Activated naive CD8-positive, alpha-beta T cell treated with anti-CD3 and anti-CD28 coated beads, Interleukin-2, amount 50 U/mL, for 24 hours (primary cell): ENCODE results near the gene MOAP1.
"Not testable (repeated sequence)": the region's sequence is repeated elsewhere in the genome, so short reads cannot be mapped to it uniquely, and the experiment has no call there.

Experiments
- ATAC-seq: fragments of 150-1000 bp; cut with Tn5 transposase; one replicate; pipeline ENCODE4 v1.10.0; 2021
- DNase-seq: peaks from one replicate; pipeline ENCODE4 v3.0.0; 2021
- H3K27ac Mint-ChIP-seq: one replicate; pipeline ENCODE4 v1.8.0; 2021; ENCODE audit warnings: mild to moderate bottlenecking, mixed read lengths
- H3K27me3 Mint-ChIP-seq: one replicate; pipeline ENCODE4 v1.8.0; 2021; ENCODE audit warnings: mixed read lengths
- H3K36me3 Mint-ChIP-seq: one replicate; pipeline ENCODE4 v1.8.0; 2021; ENCODE audit warnings: low read depth, mixed read lengths
- H3K4me1 Mint-ChIP-seq: one replicate; pipeline ENCODE4 v1.8.0; 2021; ENCODE audit warnings: mixed read lengths
- H3K4me3 Mint-ChIP-seq: one replicate; pipeline ENCODE4 v1.8.0; 2021; ENCODE audit warnings: mild to moderate bottlenecking, moderate library complexity, mixed read lengths
- H3K9me3 Mint-ChIP-seq: one replicate; pipeline ENCODE4 v1.8.0; 2021; ENCODE audit warnings: mixed read lengths

The MOAP1 gene

DNA sequence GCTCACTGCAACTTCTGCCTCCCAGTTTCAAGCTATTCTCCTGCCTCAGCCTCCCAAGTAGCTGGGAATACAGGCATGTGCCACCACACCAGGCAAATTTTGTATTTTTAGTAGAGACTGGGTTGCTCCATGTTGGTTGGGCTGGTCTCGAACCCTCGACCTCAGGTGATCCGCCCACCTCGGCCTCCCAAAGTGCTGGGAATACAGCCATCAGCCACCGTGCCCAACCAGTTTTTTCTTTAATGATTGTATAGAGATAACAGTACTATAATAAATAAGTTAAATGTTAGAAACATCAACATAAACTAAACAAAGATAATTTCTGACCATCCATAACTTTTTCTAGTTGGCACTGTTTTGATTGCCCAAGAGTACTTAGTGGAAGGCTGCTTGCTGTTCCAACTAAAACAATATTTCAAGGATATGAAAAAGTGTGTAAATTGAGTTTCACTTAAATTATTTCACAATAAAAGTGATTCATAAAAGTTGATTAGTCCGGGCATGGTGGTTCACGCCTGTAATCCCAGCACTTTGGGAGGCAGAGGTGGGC lies 16.5 kb upstream of the MOAP1 start:
- DNase-seq, result no peak
- Mint-ChIP-seq H3K9me3 (no peaks in the 10 kb centered on the region), H3K4me3 (no peak overlapping the region), H3K36me3 (peaks cover 21% of the 10 kb centered on the region), H3K27ac (no peak overlapping the region), H3K27me3 (no peaks in the 10 kb centered on the region), H3K4me1 (peaks cover 21% of the 10 kb centered on the region)
- ATAC-seq, result no peak

DNA sequence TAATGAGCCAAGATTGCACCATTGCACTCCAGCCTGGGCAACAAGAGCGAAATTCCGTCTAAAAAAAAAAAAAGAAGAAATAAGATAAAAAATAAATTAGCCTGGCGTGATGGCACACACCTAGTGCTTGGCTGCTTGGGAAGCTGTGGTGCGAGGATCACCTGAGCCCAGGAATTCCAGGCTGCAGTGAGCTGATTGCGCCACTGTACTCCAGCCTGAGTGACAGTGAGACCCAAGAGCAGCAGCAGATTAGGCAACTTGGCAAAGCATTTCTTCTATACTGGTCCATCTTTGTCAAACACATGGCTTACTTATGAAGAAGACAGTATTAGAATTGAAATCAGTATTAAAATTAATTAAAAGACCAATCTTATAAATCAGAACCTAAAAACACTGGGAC lies 15.9 kb upstream of the MOAP1 start:
- H3K9me3 Mint-ChIP-seq, result no peaks in the 10 kb centered on the region
- no peaks in the 10 kb centered on the region for H3K27me3 Mint-ChIP-seq
- H3K27ac Mint-ChIP-seq, result no peak overlapping the region
- no peak overlapping the region for H3K4me3 Mint-ChIP-seq
- peaks cover 14% of the 10 kb centered on the region for H3K4me1 Mint-ChIP-seq
- ATAC-seq (no peak), DNase-seq (no peak)
- H3K36me3 Mint-ChIP-seq, result peaks cover 19% of the 10 kb centered on the region

DNA sequence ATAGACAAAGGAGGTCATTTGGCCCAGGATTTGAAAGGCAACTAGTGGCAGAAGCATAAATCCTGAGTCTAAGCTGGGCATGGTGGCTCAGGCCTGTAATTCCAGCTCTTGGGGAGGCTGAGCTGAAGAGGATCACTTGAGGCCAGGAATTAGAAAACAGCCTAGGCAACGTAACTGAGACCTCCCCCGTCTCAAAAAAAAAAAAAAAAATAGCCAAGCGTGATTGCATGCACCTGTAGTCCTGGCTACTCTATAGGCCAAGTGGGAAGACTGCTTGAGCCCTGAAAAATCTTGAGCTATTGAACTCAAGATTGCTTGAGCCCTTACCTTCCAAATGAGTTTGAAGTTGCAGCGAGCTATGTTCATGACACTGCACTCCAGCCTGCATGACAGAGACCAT lies 14.3 kb upstream of the MOAP1 start:
- DNase-seq (no peak), ATAC-seq (no peak)
- Mint-ChIP-seq H3K27me3 (no peaks in the 10 kb centered on the region), H3K4me1 (no peaks in the 10 kb centered on the region), H3K27ac (no peak overlapping the region), H3K4me3 (no peak overlapping the region), H3K36me3 (peaks cover 10% of the 10 kb centered on the region), H3K9me3 (no peaks in the 10 kb centered on the region)

DNA sequence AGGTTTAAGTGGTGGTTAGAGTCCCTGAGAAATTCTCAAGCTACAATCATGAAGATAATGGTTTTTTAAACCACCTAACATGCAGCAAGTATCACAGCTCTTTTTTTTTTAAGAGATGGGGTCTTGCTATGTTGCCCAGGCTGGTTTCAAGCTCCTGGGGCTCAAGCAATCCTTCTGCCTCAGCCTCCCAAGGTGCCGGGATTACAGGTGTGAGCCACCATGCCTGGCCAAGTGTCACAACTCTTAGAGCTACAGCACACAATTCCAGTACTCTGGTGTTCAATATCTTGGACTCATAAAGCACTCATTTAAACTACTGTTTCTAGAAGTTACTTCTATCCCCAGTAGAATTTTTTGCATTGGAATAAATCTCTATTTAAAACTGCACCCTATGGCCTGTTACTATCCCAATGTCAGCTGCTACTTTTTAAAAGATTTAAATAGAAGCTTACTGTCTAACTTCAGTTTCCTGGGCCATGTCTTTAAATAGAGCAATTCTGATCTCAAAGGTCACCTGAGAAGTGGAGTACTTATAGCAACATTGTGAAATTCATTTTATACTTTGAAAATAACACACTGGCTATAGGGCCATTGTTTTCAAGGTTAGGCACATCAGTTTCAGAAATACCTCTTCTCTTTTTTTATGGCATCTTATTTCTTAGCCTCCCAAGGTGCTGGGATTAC lies 10.8 kb upstream of the MOAP1 start:
- Mint-ChIP-seq H3K4me1 (no peaks in the 10 kb centered on the region), H3K4me3 (no peak overlapping the region)
- ATAC-seq, result no peak

DNA sequence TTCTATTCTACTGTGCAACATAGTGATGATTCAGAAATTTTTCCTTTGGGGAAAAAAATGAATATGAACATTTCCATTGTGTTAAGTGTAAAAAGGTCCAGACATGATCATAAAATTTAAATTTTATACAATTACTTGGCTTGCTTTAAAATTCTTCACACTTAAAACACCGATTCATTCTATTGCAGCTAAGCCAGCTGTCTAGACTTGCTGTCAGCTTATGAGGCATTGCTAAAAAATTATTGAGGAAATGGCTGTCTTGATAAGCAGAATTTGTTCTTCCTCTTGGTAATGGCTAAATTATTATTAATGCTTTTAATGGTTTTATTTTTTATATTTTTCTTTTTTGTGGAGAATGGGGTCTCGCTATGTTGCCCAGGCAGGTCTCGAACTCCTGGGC lies 2.3 kb upstream of the MOAP1 start:
- H3K4me1 Mint-ChIP-seq, result peaks cover 39% of the 10 kb centered on the region
- no peaks in the 10 kb centered on the region for H3K9me3 Mint-ChIP-seq
- DNase-seq, result no peak
- H3K4me3 Mint-ChIP-seq, result no peak overlapping the region
- no peaks in the 10 kb centered on the region for H3K27me3 Mint-ChIP-seq
- no peak for ATAC-seq
- peak overlapping the region; percentile 65 for H3K27ac Mint-ChIP-seq
- H3K36me3 Mint-ChIP-seq, result peaks cover 28% of the 10 kb centered on the region

More for the DNA sequence above, 10.8 kb upstream of the MOAP1 start:
- no peaks in the 10 kb centered on the region for H3K27me3 Mint-ChIP-seq
- H3K9me3 Mint-ChIP-seq, result no peaks in the 10 kb centered on the region
- no peak for DNase-seq
- peaks cover 10% of the 10 kb centered on the region for H3K36me3 Mint-ChIP-seq
- no peak overlapping the region for H3K27ac Mint-ChIP-seq

DNA sequence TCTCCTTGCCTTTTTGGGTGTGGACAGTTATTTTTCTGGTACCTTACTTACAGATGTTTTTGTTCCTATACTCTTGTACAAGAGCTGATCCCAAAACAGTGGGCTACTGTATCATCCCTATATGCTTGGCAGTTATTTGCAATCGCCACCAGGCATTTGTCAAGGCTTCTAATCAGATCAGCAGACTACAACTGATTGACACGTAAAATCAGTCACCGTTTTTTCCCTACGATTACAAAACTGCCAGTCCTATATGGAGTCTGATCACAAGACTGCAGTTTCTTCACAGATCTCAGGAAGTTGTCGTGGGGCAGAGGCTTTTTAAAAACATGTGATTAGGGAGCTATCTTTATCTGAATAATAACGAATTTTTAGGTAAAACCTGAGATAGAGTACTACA lies 1.8 kb upstream of the MOAP1 start:
- H3K27me3 Mint-ChIP-seq, result no peaks in the 10 kb centered on the region
- peak overlapping the region; percentile 96 for H3K4me3 Mint-ChIP-seq
- peaks cover 41% of the 10 kb centered on the region for H3K4me1 Mint-ChIP-seq
- peak overlapping the region; percentile 65 for H3K27ac Mint-ChIP-seq
- H3K9me3 Mint-ChIP-seq, result no peaks in the 10 kb centered on the region
- DNase-seq (no peak), ATAC-seq (no peak)
- peaks cover 32% of the 10 kb centered on the region for H3K36me3 Mint-ChIP-seq

DNA sequence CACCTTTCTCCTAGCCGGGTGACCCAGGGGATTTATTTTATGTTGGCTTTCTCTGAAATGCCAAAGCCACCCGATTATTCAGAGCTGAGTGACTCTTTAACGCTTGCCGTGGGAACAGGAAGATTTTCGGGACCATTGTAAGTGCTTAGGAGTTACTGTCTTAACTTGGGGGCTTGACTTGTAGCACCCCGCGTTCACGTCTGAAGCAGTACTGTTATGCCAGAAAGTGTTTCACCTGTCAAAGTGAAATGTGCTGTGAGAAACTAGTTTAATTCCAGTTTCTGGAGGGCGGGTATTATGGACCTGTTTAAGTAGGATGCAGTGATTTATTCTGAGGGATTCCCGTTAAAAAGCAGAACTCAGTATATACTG lies 638 bp upstream of the MOAP1 start:
- DNase-seq (no peak), ATAC-seq (no peak)
- peak overlapping the region; percentile 94 for H3K27ac Mint-ChIP-seq
- H3K4me1 Mint-ChIP-seq, result peaks cover 41% of the 10 kb centered on the region
- H3K4me3 Mint-ChIP-seq, result peak overlapping the region; percentile 96
- peaks cover 29% of the 10 kb centered on the region for H3K36me3 Mint-ChIP-seq
- no peaks in the 10 kb centered on the region for H3K9me3 Mint-ChIP-seq
- no peaks in the 10 kb centered on the region for H3K27me3 Mint-ChIP-seq

DNA sequence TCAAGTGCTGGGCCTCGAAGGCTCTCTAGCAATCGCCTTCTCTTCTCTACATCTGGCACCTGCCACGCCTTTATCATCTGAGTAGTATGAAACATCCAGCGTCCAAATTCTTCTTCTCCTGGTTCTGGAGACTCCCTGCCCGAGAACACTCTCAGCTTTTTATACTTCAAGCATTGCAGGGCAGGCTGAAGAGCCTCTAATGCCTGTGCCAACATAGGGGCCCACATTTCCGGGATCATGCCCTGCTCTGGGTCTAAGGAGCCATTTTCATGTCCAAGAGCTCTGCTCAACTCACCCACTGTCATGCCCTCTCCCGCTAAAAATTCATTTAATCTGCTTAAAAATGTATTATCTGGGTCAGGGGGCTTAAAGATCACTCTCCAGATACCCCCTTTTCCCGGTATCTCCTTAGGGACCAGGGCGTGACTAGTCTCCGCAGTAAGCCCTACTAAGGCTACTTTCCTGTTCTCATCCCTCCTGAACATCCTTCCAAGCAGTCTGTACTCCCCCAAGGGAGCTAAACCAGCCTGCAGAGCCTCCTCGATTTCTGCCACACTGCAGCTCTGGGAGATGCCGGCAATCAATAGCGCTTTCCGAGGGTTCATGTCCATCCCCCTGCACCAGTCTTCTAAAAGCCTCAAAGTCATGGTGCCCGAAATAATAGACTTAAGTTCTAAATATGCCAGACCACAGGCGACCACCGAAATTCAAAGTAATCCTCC lies 940 bp downstream of the MOAP1 start:
- peak overlapping the region; percentile 91 for H3K4me3 Mint-ChIP-seq
- no peaks in the 10 kb centered on the region for H3K27me3 Mint-ChIP-seq
- peaks cover 39% of the 10 kb centered on the region for H3K4me1 Mint-ChIP-seq
- ATAC-seq, result no peak
- no peaks in the 10 kb centered on the region for H3K9me3 Mint-ChIP-seq
- peak overlapping the region; percentile 90 for H3K27ac Mint-ChIP-seq
- H3K36me3 Mint-ChIP-seq, result peaks cover 27% of the 10 kb centered on the region
- no peak for DNase-seq

DNA sequence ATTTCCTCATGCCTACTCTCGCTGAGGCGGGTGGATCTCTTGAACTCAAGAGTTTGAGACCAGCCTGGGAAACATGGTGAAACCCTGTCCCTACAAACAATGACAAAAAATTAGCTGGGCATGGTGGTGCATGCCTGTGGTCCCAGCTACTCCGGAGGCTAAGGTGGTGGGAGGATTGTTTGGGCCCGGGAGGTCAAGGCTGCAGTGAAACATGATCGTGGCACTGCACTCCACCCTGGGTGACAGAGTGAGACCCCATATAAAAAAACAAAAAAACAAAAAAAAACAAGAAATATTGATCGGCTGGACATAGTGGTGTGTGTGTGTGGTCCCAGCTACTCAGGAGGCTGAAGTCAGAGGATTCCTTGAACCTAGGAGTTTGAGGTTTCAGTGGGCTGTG lies 9.2 kb downstream of the MOAP1 start:
- DNase-seq (no peak), ATAC-seq (no peak)
- Mint-ChIP-seq H3K4me1 (no peaks in the 10 kb centered on the region), H3K27ac (no peak overlapping the region), H3K4me3 (no peak overlapping the region), H3K27me3 (no peaks in the 10 kb centered on the region), H3K9me3 (no peaks in the 10 kb centered on the region), H3K36me3 (no peaks in the 10 kb centered on the region)

DNA sequence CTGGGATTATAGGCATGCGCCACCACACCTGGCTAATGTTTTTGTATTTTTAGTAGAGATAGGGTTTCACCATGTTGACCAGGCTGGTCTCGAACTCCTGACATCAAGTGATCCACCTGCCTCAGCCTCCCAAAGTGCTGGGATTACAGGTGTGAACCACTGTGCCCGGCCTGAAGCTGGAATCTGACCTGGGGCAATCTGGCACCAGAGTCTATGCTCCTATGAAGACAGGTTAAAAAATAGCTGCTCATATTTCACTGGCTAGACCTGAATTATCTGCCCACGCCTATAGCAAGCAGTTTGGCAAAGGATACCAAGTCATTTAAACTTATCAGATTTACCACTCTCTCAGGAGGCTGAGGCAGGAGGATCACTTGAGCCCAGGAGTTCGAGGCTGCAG lies 10.0 kb downstream of the MOAP1 start:
- not testable (repeated sequence) for H3K27ac Mint-ChIP-seq, H3K9me3 Mint-ChIP-seq, H3K4me3 Mint-ChIP-seq, DNase-seq, H3K4me1 Mint-ChIP-seq, ATAC-seq, H3K36me3 Mint-ChIP-seq, H3K27me3 Mint-ChIP-seq

DNA sequence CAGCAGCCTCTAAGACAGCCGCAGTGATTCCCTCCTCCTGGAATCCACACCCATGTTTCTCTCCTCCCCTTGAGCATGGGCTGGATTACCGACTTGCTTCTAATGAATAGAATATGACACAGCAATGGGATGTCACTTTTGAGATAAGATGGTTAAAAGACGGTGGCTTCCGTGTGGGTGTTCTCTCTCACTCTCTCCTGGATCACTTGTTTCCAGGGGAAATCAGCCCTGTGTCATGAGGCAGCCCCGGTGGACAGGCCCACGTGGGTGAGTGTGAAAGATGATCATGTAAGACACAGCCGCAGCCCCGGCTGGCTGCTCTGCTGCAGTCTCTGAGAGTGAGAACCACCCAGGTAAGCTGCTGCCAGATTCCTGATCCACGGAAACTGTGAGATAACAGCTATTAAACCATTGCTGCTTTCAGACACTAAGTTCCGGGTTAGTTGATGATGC lies 10.7 kb downstream of the MOAP1 start:
- DNase-seq (no peak), ATAC-seq (peak; percentile 42)
- no peak overlapping the region for H3K27ac Mint-ChIP-seq
- H3K36me3 Mint-ChIP-seq, result no peaks in the 10 kb centered on the region
- no peak overlapping the region for H3K4me3 Mint-ChIP-seq
- H3K27me3 Mint-ChIP-seq, result no peaks in the 10 kb centered on the region
- no peaks in the 10 kb centered on the region for H3K9me3 Mint-ChIP-seq
- no peaks in the 10 kb centered on the region for H3K4me1 Mint-ChIP-seq

DNA sequence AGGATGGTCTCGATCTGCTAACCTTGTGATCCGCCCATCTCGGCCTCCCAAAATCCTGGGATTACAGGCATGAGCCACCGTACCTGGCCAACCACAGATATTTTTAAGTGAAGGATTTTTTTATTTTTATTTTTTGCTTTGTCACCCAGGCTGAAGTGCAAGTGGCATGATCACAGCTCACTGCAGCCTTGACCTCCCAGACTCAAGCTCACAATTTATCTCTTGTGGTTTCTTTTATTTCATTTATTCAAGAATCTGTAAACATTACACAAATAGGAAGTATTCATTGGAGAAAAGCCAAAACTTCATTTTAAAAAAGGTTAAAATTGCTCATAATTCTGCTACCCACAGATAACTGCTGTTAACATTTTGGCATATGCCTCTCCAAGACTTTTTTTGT lies 13.3 kb downstream of the MOAP1 start:
- H3K9me3 Mint-ChIP-seq, result no peaks in the 10 kb centered on the region
- no peaks in the 10 kb centered on the region for H3K36me3 Mint-ChIP-seq
- no peak overlapping the region for H3K4me3 Mint-ChIP-seq
- H3K27ac Mint-ChIP-seq, result no peak overlapping the region
- no peaks in the 10 kb centered on the region for H3K4me1 Mint-ChIP-seq
- no peaks in the 10 kb centered on the region for H3K27me3 Mint-ChIP-seq
- ATAC-seq, result no peak
- no peak for DNase-seq

DNA sequence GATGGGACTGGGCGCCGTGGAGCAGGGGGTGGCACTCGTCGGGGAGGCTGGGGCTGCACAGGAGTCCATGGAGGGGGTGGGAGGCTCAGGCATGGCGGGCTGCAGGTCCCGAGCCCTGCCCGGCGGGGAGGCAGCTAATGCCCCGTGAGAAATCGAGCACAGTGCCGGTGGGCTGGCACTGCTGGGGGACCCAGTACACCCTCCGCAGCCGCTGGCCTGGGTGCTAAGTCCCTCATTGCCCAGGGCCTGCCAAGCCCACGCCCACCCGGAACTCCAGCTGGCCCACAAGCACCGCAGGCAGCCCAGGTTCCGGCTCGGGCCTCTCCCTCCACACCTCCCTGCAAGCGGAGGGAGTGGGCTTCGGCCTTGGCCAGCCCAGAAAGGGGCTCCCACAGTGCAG lies 14.6 kb downstream of the MOAP1 start:
- H3K36me3 Mint-ChIP-seq, ATAC-seq, H3K27ac Mint-ChIP-seq, H3K4me1 Mint-ChIP-seq, H3K27me3 Mint-ChIP-seq, DNase-seq, H3K9me3 Mint-ChIP-seq, H3K4me3 Mint-ChIP-seq: not testable (repeated sequence)

DNA sequence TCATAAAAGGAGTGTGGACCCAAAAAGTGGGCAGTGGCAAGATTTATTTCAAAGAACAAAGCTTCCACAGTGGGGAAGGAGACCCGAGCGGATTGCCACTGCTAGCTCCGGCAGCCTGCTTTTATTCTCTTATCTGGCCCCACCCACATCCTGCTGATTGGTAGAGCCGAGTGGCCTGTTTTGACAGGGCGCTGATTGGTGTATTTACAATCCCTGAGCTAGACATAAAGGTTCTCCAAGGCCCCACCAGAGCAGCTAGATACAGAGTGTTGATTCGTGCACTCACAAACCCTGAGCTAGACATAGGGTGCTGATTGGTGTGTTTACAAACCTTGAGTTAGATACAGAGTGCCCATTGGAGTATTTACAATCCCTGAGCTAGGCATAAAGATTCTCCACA lies 15.1 kb downstream of the MOAP1 start:
- H3K27me3 Mint-ChIP-seq, H3K27ac Mint-ChIP-seq, H3K4me3 Mint-ChIP-seq, H3K36me3 Mint-ChIP-seq, ATAC-seq, H3K9me3 Mint-ChIP-seq, H3K4me1 Mint-ChIP-seq, DNase-seq: not testable (repeated sequence)

DNA sequence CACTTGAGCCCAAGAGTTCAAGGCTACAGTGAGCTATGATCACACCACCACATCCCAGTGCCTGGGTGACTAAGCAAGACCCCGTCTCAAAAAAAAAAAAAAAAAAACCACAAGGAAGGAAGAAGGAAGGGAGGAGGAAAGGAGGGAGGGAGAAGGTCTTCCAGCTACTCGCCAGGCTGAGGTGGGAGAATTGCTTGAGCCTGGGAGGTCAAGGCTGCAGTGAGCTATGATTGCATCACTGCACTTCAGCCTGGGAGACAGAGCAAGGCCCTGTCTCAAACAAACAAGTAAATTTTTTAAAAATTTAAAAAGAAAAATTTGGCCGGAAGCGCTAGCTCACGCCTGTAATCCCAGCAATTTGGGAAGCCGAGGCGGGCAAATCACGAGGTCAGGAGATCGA lies 16.1 kb downstream of the MOAP1 start:
- not testable (repeated sequence) for H3K9me3 Mint-ChIP-seq, H3K36me3 Mint-ChIP-seq, H3K27ac Mint-ChIP-seq, ATAC-seq, DNase-seq, H3K27me3 Mint-ChIP-seq, H3K4me1 Mint-ChIP-seq, H3K4me3 Mint-ChIP-seq
